ENCODE results near the gene C11orf58. TPM values are rescaled to one million over a fixed set of nuclear protein-coding genes. Genes with fewer than 3 reads are reported as not detected.

C11orf58 gene
- polyA plus RNA-seq (2013, experiment 1 of 2; ENCODE audit: insufficient read length): 258 TPM
- 215 TPM for polyA plus RNA-seq (2013, experiment 2 of 2; ENCODE audit: insufficient read length)

- peak; percentile 98 for DNase-seq
Observed at GRCh38 chr11:16738193-16738946, at the start of gene C11orf58. C11orf58 (plus strand) TSS chr11:16738647; CDS start chr11:16738779, 132 bp downstream.

- DNase-seq: no peak
Observed at GRCh38 chr11:16690086-16690485, 48.4 kb upstream of the C11orf58 start.

GRCh38 chr11:16703795-16704194 lies 34.7 kb upstream of the C11orf58 start:
- DNase-seq: no peak

DNA sequence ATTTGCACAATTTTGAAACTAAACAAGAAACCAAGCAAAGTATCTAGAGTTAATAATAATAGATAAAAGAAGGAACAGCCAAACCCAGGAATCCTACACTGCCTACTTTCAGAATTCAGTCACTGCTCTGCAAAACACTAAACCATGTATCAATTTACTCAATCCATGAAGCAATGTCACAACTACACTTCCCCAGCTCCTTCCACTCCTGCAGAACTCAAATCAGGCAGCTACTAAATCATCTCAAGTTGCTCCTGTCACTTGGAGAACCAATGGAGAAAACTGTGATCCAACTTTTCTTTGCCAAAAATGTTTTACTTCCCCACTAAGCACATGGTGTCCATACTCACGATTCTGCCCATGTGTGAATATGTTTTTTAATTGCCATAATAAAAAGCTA lies 24.9 kb upstream of the C11orf58 start:
- no peak for DNase-seq

- no peak for DNase-seq
Observed at GRCh38 chr11:16722581-16723344, 15.7 kb upstream of the C11orf58 start.

DNA sequence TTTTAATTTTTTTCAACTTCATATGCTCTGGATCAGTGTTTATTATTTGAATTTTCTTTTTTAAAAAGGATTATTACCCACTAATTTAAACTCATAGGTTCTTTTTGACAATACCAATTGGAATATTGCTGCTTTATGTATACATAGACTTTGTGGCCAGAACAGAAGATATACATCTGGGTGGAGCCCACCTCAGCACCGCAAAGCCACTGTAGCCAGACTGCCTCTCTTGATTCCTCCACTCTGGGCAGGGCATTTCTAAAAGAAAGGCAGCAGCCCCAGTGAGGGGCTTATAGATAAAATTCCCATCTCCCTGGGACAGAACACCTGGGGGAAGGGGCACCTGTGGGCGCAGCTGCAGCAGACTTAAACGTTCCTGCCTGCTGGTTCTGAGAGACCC lies 10.6 kb upstream of the C11orf58 start:
- DNase-seq: no peak

- no peak for DNase-seq
Observed at GRCh38 chr11:16737818-16738192, 642 bp upstream of the C11orf58 start.

DNA sequence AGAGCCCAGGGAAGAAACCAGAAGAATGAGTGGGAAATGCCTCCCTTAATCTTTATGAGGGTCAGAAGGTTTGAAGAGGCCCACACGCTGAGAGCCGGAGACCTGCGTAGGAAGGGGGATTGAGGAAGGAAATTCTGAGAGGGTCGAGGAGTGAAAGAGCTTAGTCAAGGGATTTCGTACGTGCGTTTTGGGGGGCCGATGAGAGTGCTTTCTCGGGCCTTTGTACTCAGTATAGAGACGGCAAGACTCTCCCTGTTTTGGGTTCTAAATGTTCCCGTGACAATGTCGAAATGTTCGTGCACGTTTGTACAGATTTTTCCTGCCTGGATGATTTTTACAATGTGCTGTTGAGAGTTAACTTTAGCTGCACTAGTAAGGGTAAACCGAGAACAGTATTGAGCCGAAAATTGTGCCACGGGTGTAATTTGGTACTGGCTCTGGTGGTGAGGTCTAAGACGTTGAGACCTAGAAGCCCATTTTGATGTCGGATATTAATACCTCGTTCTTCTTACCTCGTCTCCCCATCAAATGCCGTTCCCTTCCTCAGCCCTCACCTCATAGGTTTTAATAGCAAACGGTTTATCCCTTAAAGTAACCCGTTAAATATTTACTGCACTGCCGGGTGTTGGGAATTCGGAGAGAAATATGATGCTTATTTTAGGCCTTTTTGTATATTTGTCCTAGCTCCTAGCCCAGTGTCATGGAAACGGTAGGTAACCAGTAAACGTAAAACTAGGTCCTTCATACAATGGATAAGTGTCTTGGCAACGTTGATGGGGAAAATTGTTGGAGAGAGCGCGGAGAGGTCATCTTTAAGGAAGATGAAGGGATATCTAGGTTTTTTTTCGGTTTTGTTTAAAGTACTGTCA lies 734 bp downstream of the C11orf58 start:
- peak; percentile 5 for DNase-seq

- DNase-seq: no peak
Observed at GRCh38 chr11:16741473-16741872, 3.0 kb downstream of the C11orf58 start.

GRCh38 chr11:16743478-16743877 lies 5.0 kb downstream of the C11orf58 start:
- DNase-seq: no peak

GRCh38 chr11:16744128-16744725 lies 5.8 kb downstream of the C11orf58 start:
- DNase-seq: no peak

DNA sequence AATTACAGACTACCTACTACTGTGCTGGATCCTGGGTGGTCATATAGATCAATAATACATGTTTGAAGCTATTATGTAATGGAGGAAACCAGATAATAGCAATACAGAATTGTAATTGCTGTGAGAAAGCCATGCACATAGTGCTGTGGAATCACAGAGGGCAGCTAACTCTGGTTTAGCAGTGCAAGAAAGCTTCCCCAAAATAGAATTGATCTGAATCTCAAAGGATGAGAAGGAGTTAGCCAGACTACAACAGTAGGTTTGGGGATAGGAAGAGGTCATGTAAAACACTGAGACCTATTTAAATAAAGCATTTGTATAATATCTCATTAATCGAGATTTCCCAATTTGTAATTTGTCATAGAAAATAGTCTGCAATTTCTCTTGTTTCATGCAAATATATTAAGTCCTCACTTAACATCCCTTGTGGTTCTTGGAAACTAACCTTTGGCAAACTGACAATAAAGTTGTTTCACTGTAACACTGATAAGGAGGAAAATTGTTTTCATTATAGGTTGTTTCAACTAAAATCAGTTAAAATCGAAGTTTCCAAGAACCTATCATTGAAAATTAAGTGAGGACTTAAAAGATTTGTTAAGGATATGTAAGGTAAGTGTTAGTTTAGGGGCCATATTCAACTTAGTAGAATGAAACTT lies 7.6 kb downstream of the C11orf58 start:
- no peak for DNase-seq

DNA sequence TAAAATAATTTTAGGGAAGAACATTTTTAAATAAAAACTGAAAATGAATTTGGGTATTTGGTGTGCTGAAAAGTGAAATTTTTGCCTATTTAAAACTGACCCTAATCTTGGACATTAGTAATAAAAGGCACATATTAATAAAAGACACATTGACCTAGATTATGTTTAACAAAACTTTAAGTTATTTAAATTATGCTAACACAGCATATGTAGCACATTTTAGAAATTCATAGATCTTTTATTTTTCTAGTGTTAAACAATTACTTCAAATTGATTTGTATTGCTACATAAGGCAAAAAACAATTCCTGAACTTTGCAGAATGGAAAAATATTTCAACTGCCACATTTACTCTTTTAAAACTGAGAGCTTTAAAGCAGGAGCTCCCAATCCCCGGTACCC lies 10.6 kb downstream of the C11orf58 start:
- DNase-seq: no peak

DNA sequence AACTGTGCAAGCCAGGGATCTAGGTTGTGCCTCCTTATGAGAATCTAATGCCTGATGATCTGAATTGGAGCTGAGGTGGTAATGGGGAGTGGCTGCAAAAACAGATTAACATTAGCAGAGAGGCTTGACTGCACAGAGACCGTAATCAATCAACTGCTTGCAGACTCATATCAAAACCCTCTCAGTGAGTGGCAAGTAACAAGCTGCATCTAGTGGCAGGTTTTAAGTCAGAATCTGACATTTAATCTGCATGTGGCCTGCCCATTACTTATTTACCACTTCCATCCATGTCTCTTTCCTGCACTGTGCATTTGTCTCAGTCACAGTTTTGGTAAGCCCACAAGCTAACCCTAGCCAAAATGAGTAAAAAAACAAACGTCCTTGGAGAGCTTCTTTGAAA lies 11.2 kb downstream of the C11orf58 start:
- DNase-seq: no peak

GRCh38 chr11:16750417-16750816 lies 12.0 kb downstream of the C11orf58 start:
- DNase-seq: no peak

DNA sequence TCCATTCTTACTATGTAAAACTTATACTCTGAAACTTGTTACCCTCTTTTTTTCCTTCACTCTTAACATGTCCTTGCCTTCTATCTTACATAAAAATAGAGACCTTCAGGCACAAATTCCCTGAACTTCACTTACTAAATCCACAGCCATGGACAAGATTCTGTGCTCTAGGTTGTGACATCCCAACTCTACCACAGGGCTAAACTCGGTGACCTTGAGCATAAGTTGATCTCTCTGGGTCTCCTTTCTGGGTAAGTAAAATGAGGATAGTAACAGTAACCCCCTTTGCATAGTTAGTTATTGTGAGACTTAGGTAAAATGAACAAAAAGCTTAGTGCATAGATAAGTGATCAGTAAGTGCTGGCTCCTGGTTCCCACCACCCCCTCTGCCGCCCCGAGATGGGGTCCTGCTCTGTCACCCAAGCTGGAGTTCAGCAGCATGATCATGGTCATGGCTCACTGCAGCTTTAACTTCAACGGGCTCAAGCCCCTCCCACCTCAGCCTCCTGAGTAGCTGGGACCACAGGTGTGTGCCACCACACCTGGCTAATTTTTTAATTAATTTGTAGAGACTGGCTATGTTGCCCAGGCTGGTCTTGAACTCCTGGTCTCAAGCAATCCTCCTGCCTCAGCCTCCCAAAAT lies 20.1 kb downstream of the C11orf58 start:
- DNase-seq: no peak

GRCh38 chr11:16759857-16760508 lies 21.5 kb downstream of the C11orf58 start:
- DNase-seq: peak; percentile 74

DNA sequence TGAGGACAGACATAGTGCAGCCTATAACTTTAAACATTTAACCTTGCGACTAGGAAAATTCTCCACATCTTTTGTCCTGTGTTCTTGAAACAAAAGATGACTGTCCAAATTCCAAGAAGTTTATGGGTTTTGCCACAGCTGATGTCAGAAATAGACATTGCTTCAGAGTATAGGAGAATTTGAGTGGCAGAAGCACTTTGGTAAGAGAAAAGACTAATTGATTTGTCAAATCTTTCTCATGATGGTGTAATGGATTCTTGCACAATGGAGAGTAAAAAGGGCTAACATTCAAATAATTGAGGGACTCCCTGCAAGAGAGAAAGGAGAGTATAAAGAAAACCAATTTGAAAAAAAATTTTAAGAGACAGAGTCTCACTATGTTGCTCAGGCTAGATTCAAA lies 25.3 kb downstream of the C11orf58 start:
- no peak for DNase-seq

DNA sequence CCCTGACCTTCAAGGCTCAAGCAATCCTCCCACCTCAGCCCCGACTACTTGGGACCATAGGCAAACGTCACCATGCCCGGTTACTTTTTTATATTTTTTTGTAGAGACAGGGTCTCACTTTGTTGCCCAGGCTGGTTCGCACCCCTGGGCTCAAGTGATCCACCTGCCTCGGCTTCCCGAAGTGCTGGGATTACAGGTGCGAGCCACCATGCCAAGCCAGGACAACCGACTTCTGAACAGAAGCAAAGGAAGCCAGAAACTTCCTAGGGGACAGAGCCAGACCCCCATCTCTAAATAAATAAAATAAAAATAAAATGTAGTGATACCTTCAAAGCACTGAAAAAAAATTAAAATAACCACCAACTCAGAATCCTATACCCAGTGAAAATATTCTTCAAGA lies 26.4 kb downstream of the C11orf58 start:
- DNase-seq: no peak

DNA sequence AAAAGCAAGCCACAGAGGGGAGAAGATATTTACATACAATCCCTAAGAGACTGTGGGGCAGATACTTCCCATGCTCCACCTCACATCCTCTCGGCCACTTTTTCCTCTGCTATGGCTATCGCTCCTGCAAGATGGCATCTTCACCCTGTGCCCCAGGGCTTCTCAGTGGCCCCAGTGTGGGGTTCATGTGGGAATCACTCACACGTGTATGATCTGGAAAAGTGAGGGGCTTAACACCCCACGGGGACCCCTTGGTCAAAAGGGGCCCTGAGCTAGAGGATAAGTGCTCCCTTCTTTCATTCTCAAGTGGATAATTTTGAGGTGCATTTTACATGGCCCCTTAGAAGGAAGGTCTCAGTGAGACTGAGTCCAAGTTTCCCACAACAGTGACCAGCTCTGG lies 28.7 kb downstream of the C11orf58 start:
- no peak for DNase-seq

GRCh38 chr11:16767957-16768356 lies 29.5 kb downstream of the C11orf58 start:
- DNase-seq: no peak
